PC-3 (cell line): ENCODE measurements around the gene NTNG1. TPM values are rescaled to one million over a fixed set of nuclear protein-coding genes. Genes with fewer than 3 reads are reported as not detected.

Experiments used
- ATAC-seq: fragments of 200-7000 bp; cut with Tn5 transposase; 2 replicates; pipeline ENCODE4 v1.9.1; 2020; ENCODE audit warnings: mild to moderate bottlenecking, moderate library complexity
- BruUV-seq: library from RNA; stranded (reverse); fragments of 400-500 nt; replicated peaks from 2 replicates; lab custom pipeline; 2021; lab: Mats Ljungman, UMichigan
- CTCF ChIA-PET: fragments of 300-600 bp; sonication (Branson Sonifier 250); formaldehyde crosslinking; loops from one replicate; lab custom pipeline; 2022; ENCODE audit warnings: antibody characterized with exemption; lab: Charles Lee
- POLR2A ChIA-PET: fragments of 300-600 bp; sonication (Branson Sonifier 250); formaldehyde crosslinking; loops from one replicate; lab custom pipeline; 2022; ENCODE audit warnings: antibody characterized with exemption; ENCODE audit not compliant: unreplicated experiment; lab: Charles Lee
- DNase-seq: peaks from one replicate; pipeline ENCODE4 v3.0.0-alpha.2; 2015
- H2AFZ ChIP-seq: fragments of 300-600 bp; sonication (generic); 2 replicates; pipeline ENCODE4 v1.6.0; 2016; ENCODE audit warnings: antibody characterized with exemption, low read length
- H3F3A ChIP-seq: fragments of 300-600 bp; sonication (generic); one replicate; pipeline ENCODE4 v1.6.0; 2017; ENCODE audit warnings: antibody characterized with exemption, low read length, control low read depth, mild to moderate bottlenecking; ENCODE audit not compliant: unreplicated experiment
- H3K27ac ChIP-seq: fragments of 300-600 bp; sonication (generic); 2 replicates; pipeline ENCODE4 v1.5.1; 2016; ENCODE audit warnings: mild to moderate bottlenecking, low read length
- H3K27me3 ChIP-seq: fragments of 300-600 bp; sonication (generic); 2 replicates; pipeline ENCODE4 v1.6.1; 2016; ENCODE audit warnings: low read length, mixed read lengths
- H3K36me3 ChIP-seq: fragments of 300-600 bp; sonication (generic); 2 replicates; pipeline ENCODE4 v1.6.1; 2016; ENCODE audit warnings: low read depth, mixed run types, low read length, mixed read lengths
- H3K4me1 ChIP-seq: fragments of 300-600 bp; sonication (generic); 2 replicates; pipeline ENCODE4 v1.5.1; 2016; ENCODE audit warnings: low read length; ENCODE audit not compliant: insufficient read depth
- H3K4me2 ChIP-seq: fragments of 300-600 bp; sonication (generic); 2 replicates; pipeline ENCODE4 v1.6.0; 2016; ENCODE audit warnings: low read length
- H3K4me3 ChIP-seq: fragments of 300-600 bp; sonication (generic); 2 replicates; pipeline ENCODE4 v1.5.1; 2016; ENCODE audit warnings: mild to moderate bottlenecking, low read length, mixed read lengths
- H3K79me2 ChIP-seq: fragments of 300-600 bp; sonication (generic); 2 replicates; pipeline ENCODE4 v1.6.1; 2017; ENCODE audit warnings: low read length, mixed read lengths
- H3K9ac ChIP-seq: fragments of 300-600 bp; sonication (generic); 2 replicates; pipeline ENCODE4 v1.6.0; 2016; ENCODE audit warnings: mild to moderate bottlenecking, low read length
- H3K9me2 ChIP-seq: fragments of 300-600 bp; sonication (generic); replicated peaks from 2 replicates; pipeline ENCODE4 v1.6.1; 2016; ENCODE audit warnings: mixed run types, low read length, mixed read lengths
- H3K9me3 ChIP-seq: fragments of 300-600 bp; sonication (generic); 2 replicates; pipeline ENCODE4 v1.6.1; 2016; ENCODE audit warnings: low read length, mixed read lengths
- H4K20me1 ChIP-seq: fragments of 300-600 bp; sonication (generic); 2 replicates; pipeline ENCODE4 v1.6.1; 2016; ENCODE audit warnings: low read length, mixed read lengths
- EZH2 ChIP-seq: fragments of 300-600 bp; sonication (generic); IDR thresholded peaks from one replicate; pipeline ENCODE4 v1.6.1; 2017; ENCODE audit warnings: antibody characterized with exemption, mild to moderate bottlenecking, low read length; ENCODE audit not compliant: unreplicated experiment
- EZH2phosphoT487 ChIP-seq: fragments of 300-600 bp; sonication (generic); IDR thresholded peaks from 2 replicates; pipeline ENCODE4 v1.6.1; 2018; ENCODE audit warnings: mild to moderate bottlenecking, antibody characterized with exemption, low read length, borderline replicate concordance
- intact Hi-C: fragments of 100-400 bp; cut with micrococcal nuclease; formaldehyde crosslinking; loops from 2 replicates; pipeline ENCODE4 v1.9.0; 2023
- total RNA-seq: library from RNA; depleted of rRNA; stranded (reverse); fragments of >200 nt; gene quantifications from 2 replicates; pipeline ENCODE4 v1.2.3, GENCODE V29; 2014
- TF ChIP-seq, protein P1 (sequence below): fragments of 300-600 bp; sonication (generic); conservative IDR thresholded peaks from 2 replicates; pipeline ENCODE4 v1.5.1; 2017; ENCODE audit warnings: antibody characterized with exemption, low read depth, mild to moderate bottlenecking, low read length

Gene NTNG1
- total RNA-seq, 1 experiment from 2014 or later: 6.7 TPM

DNA sequence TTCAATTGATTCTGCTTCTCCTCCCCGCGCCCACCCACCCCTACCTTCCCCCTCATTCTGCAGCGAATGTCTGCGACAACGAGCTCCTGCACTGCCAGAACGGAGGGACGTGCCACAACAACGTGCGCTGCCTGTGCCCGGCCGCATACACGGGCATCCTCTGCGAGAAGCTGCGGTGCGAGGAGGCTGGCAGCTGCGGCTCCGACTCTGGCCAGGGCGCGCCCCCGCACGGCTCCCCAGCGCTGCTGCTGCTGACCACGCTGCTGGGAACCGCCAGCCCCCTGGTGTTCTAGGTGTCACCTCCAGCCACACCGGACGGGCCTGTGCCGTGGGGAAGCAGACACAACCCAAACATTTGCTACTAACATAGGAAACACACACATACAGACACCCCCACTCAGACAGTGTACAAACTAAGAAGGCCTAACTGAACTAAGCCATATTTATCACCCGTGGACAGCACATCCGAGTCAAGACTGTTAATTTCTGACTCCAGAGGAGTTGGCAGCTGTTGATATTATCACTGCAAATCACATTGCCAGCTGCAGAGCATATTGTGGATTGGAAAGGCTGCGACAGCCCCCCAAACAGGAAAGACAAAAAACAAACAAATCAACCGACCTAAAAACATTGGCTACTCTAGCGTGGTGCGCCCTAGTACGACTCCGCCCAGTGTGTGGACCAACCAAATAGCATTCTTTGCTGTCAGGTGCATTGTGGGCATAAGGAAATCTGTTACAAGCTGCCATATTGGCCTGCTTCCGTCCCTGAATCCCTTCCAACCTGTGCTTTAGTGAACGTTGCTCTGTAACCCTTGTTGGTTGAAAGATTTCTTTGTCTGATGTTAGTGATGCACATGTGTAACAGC is 339.9 kb downstream of the NTNG1 start:
- ATAC-seq (no peak), DNase-seq (no peak)
- Histone ChIP-seq H3K36me3 (no peaks in the 10 kb centered on the region), H3K4me2 (no peak overlapping the region), H3F3A (no peaks in the 10 kb centered on the region), H3K4me1 (no peaks in the 10 kb centered on the region), H3K79me2 (no peaks in the 10 kb centered on the region), H3K27me3 (no peaks in the 10 kb centered on the region), H3K9me3 (no peaks in the 10 kb centered on the region), H2AFZ (no peak overlapping the region), H3K4me3 (no peak overlapping the region), H4K20me1 (no peaks in the 10 kb centered on the region), H3K27ac (no peak overlapping the region), H3K9me2 (no peaks in the 10 kb centered on the region), H3K9ac (no peak overlapping the region)
- TF ChIP-seq EZH2phosphoT487 (no peak), EZH2 (no peak)
- TF ChIP-seq, protein P1, sequence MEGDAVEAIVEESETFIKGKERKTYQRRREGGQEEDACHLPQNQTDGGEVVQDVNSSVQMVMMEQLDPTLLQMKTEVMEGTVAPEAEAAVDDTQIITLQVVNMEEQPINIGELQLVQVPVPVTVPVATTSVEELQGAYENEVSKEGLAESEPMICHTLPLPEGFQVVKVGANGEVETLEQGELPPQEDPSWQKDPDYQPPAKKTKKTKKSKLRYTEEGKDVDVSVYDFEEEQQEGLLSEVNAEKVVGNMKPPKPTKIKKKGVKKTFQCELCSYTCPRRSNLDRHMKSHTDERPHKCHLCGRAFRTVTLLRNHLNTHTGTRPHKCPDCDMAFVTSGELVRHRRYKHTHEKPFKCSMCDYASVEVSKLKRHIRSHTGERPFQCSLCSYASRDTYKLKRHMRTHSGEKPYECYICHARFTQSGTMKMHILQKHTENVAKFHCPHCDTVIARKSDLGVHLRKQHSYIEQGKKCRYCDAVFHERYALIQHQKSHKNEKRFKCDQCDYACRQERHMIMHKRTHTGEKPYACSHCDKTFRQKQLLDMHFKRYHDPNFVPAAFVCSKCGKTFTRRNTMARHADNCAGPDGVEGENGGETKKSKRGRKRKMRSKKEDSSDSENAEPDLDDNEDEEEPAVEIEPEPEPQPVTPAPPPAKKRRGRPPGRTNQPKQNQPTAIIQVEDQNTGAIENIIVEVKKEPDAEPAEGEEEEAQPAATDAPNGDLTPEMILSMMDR: no peak
- BruUV-seq: no TSS peak
- POLR2A ChIA-PET: no interaction called here
- CTCF ChIA-PET: no interaction called here
- intact Hi-C loops: no loop called here

DNA sequence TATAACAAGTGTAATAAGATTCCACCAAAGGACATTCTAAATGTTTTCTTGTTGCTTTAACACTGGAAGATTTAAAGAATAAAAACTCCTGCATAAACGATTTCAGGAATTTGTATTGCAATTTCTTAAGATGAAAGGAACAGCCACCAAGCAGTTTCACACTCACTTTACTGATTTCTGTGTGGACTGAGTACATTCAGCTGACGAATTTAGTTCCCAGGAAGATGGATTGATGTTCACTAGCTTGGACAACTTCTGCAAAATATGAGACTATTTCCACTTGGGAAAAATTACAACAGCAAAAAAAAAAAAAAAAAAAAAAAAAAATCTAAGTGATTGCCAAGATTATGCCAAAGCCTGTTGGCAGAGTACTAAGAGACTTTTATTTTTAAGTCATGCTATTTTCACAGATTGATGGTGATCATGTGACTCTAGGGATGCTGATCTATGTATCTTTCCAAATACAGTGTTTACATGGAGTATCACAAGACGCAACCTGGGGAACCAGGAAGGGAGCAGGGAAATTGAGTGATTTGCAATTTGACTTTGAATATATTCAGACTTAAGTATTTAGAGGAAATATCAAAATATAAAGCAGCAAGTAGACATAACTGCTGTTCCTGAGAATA is 341.0 kb downstream of the NTNG1 start:
- Histone ChIP-seq H3K4me1 (no peaks in the 10 kb centered on the region), H3F3A (no peaks in the 10 kb centered on the region), H2AFZ (no peak overlapping the region), H3K79me2 (no peaks in the 10 kb centered on the region), H4K20me1 (no peaks in the 10 kb centered on the region), H3K27me3 (no peaks in the 10 kb centered on the region), H3K36me3 (no peaks in the 10 kb centered on the region), H3K9me2 (no peaks in the 10 kb centered on the region), H3K4me3 (no peak overlapping the region), H3K4me2 (no peak overlapping the region), H3K27ac (no peak overlapping the region), H3K9ac (no peak overlapping the region), H3K9me3 (no peaks in the 10 kb centered on the region)
- no peak for DNase-seq
- CTCF ChIA-PET: no interaction called here
- ATAC-seq: no peak
- no peak for TF ChIP-seq EZH2
- TF ChIP-seq, protein P1: no peak
- no peak for TF ChIP-seq EZH2phosphoT487
- POLR2A ChIA-PET: no interaction called here
- intact Hi-C loops: no loop called here
- no TSS peak for BruUV-seq

DNA sequence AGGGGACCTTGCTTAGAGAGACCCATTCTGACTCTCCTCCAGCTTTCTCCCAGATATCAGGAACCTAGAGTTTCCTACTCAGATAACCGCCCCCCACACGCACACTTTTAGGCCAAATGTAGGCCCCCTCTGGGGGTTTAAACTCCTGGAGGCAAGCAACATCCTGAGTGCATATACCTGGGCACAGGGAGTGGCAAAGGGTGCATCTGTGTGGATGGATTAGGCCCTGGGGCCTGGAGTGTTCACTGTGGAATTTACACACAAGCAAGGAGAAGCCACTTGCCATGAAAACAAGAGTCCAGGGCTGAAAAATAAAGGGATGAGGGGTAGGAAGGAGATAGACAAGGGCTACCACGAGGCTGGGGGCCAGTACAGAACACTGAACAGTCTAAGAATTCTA is 343.1 kb downstream of the NTNG1 start:
- Histone ChIP-seq H3K9me2 (no peaks in the 10 kb centered on the region), H3K4me1 (no peaks in the 10 kb centered on the region), H3F3A (no peaks in the 10 kb centered on the region), H3K4me2 (no peak overlapping the region), H3K27me3 (no peaks in the 10 kb centered on the region), H3K36me3 (no peaks in the 10 kb centered on the region), H3K9ac (no peak overlapping the region), H3K79me2 (no peaks in the 10 kb centered on the region), H4K20me1 (no peaks in the 10 kb centered on the region), H3K27ac (no peak overlapping the region), H2AFZ (no peak overlapping the region), H3K4me3 (no peak overlapping the region), H3K9me3 (no peaks in the 10 kb centered on the region)
- intact Hi-C loops: no loop called here
- ATAC-seq (no peak), DNase-seq (no peak)
- ChIA-PET CTCF (no interaction called here), POLR2A (no interaction called here)
- no peak for TF ChIP-seq EZH2phosphoT487
- no peak for TF ChIP-seq EZH2
- TF ChIP-seq, protein P1: no peak
- no TSS peak for BruUV-seq
